Measurements from ENCODE around the gene HES7. TPM values are rescaled to one million over a fixed set of nuclear protein-coding genes. Genes with fewer than 3 reads are reported as not detected.

The HES7 gene
- polyA plus RNA-seq, 1 donor from 2014 or later, result 15.3 TPM

DNA sequence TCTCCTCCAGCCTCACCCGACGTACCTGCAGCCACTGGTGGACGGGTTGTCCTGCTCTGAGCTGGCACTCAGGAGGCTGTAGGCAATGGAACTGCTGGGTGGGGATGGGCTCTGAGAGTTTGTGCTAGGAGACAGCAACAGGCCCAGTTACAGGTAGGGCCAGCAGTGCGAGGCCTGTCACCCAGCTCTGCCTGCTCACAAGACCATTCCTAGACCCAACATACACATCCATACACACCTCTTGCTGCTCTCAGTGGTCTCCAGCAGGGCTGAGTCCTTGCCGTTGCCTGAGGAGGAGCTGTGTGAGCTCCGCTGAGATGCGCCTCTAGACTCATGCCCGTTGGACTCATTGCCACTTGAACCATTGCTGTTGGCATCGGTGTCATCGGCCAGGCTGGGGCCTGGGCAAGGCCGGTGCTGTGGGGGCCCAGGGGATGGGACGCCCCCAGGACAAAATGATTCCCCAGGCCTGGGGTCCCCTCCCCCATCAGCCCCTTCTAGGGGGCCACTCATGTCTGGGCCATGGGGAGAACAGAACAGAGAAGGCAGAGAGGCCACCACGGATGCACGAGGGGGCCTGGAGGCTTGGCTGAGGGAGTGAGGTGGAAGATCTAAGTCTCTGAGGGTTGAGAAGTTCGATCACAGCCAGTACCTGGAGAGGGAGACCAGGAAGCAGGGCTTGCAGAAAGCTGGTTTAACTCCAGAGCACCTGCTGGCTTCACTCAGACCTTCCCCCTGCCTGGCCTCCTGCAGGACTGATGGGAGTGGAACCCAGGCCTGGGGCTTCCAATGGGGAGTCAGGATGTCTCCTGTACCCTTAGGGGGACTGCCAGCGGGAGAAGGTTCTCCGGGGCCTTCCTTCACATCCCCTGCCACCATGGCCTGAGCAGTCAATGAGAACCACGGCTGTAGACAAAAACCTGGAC, 26.6 kb upstream of the HES7 start:
- no peak overlapping the region for H2AFZ ChIP-seq (ENCODE audit: low read depth, low read length)
- peak overlapping the region; percentile 95 for H3K9ac ChIP-seq (ENCODE audit: low read length)

DNA sequence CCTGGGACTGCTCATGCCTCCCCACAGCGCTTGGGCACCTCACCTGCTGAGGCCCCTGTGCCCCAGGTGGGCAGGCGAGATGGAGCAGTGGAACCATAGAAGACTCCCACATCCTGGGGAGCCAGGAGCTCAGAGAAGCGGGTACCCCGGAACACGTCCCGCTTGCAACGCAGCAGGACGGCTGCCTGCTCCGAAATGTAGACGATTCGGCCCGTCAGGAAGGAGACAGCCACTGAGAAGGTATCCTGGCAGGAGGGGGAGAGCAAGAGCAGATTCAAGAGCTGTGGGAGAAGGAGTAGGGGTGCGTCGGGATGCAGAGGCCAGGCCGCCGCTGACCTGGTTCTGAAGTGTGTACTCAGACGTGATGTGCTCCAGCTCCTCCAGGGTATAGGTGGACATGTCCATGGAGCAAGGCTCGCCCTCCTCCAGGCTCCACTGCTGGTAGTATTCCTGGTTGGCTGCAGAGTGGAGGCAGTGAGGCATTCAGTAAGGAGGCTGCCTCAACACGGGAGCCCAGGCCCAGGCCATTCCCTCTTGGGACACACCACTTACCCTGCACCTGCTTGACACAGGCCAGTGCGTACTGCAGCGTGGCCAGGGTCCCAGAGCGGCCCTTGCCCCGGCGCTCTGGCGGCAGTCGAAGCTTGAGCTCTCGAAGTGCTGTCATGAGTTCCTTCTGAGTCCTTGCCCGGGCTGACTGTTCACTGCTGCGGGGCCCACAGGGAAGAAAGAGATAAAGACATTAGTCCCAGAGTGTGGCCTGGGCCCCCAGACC, 25.7 kb upstream of the HES7 start:
- H3K4me3 ChIP-seq (ENCODE audit: low read length), result no peak overlapping the region
- H3K9me2 ChIP-seq (ENCODE audit: insufficient read depth, low read length), result no peaks in the 10 kb centered on the region
- no peak overlapping the region for H2AFZ ChIP-seq (ENCODE audit: low read depth, low read length)
- H3K9me3 ChIP-seq (ENCODE audit: low read length), result no peaks in the 10 kb centered on the region
- no peak overlapping the region for H3K9ac ChIP-seq (ENCODE audit: low read length)
- H3K4me2 ChIP-seq (ENCODE audit: low read length), result no peak overlapping the region
- no peaks in the 10 kb centered on the region for H4K20me1 ChIP-seq (ENCODE audit: insufficient read depth)
- TF ChIP-seq RAD21 (conservative IDR thresholded peaks at IDR 0.05), result no peak
- no peak for TF ChIP-seq POLR2AphosphoS5 (IDR thresholded peaks at IDR 0.05)
- TF ChIP-seq MXI1 (conservative IDR thresholded peaks at IDR 0.05; ENCODE audit: poor library complexity, severe bottlenecking), result no peak
- TF ChIP-seq EZH2 (IDR thresholded peaks at IDR 0.05; ENCODE audit: borderline replicate concordance, insufficient read depth, low read length, poor library complexity, severe bottlenecking), result no peak
- no peak for TF ChIP-seq CTCF (IDR thresholded peaks at IDR 0.05; ENCODE audit: poor library complexity, severe bottlenecking)
- TF ChIP-seq TAF1 (IDR thresholded peaks at IDR 0.05; ENCODE audit: low read depth), result no peak
- H3K79me2 ChIP-seq (replicated peaks; ENCODE audit: insufficient read depth, low read length), result no peaks in the 10 kb centered on the region
- no peak overlapping the region for H3K27ac ChIP-seq (ENCODE audit: low read length)
- no peaks in the 10 kb centered on the region for H3K27me3 ChIP-seq (ENCODE audit: insufficient read depth, low read depth, low read length)
- H3K36me3 ChIP-seq (ENCODE audit: insufficient read depth, low read length), result no peaks in the 10 kb centered on the region
- peaks cover 6% of the 10 kb centered on the region for H3F3A ChIP-seq (ENCODE audit: insufficient read depth, low read length, poor library complexity, severe bottlenecking)

More for the DNA sequence above, 26.6 kb upstream of the HES7 start:
- H3K79me2 ChIP-seq (replicated peaks; ENCODE audit: insufficient read depth, low read length), result no peaks in the 10 kb centered on the region
- H3K4me3 ChIP-seq (ENCODE audit: low read length), result peak overlapping the region; percentile 92
- peak overlapping the region; percentile 63 for H3K4me2 ChIP-seq (ENCODE audit: low read length)
- H4K20me1 ChIP-seq (ENCODE audit: insufficient read depth), result no peaks in the 10 kb centered on the region
- no peaks in the 10 kb centered on the region for H3K27me3 ChIP-seq (ENCODE audit: insufficient read depth, low read depth, low read length)
- no peaks in the 10 kb centered on the region for H3K9me3 ChIP-seq (ENCODE audit: low read length)
- no peaks in the 10 kb centered on the region for H3K9me2 ChIP-seq (ENCODE audit: insufficient read depth, low read length)
- no peaks in the 10 kb centered on the region for H3K36me3 ChIP-seq (ENCODE audit: insufficient read depth, low read length)
- TF ChIP-seq POLR2AphosphoS5 (IDR thresholded peaks at IDR 0.05) (no peak), TAF1 (IDR thresholded peaks at IDR 0.05; ENCODE audit: low read depth) (peak; percentile 35)
- peak overlapping the region; percentile 95 for H3K27ac ChIP-seq (ENCODE audit: low read length)
- peaks cover 6% of the 10 kb centered on the region for H3F3A ChIP-seq (ENCODE audit: insufficient read depth, low read length, poor library complexity, severe bottlenecking)

- H3K4me3 ChIP-seq (ENCODE audit: low read length), result no peak overlapping the region
- H3K79me2 ChIP-seq (replicated peaks; ENCODE audit: insufficient read depth, low read length), result no peaks in the 10 kb centered on the region
- H3K9me3 ChIP-seq (ENCODE audit: low read length), result no peaks in the 10 kb centered on the region
- no peaks in the 10 kb centered on the region for H3K36me3 ChIP-seq (ENCODE audit: insufficient read depth, low read length)
- H3K27me3 ChIP-seq (ENCODE audit: insufficient read depth, low read depth, low read length), result no peaks in the 10 kb centered on the region
- H4K20me1 ChIP-seq (ENCODE audit: insufficient read depth), result no peaks in the 10 kb centered on the region
- no peak overlapping the region for H3K4me2 ChIP-seq (ENCODE audit: low read length)
- TF ChIP-seq, protein P1, sequence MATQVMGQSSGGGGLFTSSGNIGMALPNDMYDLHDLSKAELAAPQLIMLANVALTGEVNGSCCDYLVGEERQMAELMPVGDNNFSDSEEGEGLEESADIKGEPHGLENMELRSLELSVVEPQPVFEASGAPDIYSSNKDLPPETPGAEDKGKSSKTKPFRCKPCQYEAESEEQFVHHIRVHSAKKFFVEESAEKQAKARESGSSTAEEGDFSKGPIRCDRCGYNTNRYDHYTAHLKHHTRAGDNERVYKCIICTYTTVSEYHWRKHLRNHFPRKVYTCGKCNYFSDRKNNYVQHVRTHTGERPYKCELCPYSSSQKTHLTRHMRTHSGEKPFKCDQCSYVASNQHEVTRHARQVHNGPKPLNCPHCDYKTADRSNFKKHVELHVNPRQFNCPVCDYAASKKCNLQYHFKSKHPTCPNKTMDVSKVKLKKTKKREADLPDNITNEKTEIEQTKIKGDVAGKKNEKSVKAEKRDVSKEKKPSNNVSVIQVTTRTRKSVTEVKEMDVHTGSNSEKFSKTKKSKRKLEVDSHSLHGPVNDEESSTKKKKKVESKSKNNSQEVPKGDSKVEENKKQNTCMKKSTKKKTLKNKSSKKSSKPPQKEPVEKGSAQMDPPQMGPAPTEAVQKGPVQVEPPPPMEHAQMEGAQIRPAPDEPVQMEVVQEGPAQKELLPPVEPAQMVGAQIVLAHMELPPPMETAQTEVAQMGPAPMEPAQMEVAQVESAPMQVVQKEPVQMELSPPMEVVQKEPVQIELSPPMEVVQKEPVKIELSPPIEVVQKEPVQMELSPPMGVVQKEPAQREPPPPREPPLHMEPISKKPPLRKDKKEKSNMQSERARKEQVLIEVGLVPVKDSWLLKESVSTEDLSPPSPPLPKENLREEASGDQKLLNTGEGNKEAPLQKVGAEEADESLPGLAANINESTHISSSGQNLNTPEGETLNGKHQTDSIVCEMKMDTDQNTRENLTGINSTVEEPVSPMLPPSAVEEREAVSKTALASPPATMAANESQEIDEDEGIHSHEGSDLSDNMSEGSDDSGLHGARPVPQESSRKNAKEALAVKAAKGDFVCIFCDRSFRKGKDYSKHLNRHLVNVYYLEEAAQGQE (IDR thresholded peaks at IDR 0.05; ENCODE audit: borderline replicate concordance), result no peak
- TF ChIP-seq EZH2 (IDR thresholded peaks at IDR 0.05; ENCODE audit: borderline replicate concordance, insufficient read depth, low read length, poor library complexity, severe bottlenecking) (no peak), MXI1 (conservative IDR thresholded peaks at IDR 0.05; ENCODE audit: poor library complexity, severe bottlenecking) (no peak), POLR2AphosphoS5 (IDR thresholded peaks at IDR 0.05) (no peak), TAF1 (IDR thresholded peaks at IDR 0.05; ENCODE audit: low read depth) (no peak), CTCF (IDR thresholded peaks at IDR 0.05; ENCODE audit: poor library complexity, severe bottlenecking) (no peak), EP300 (conservative IDR thresholded peaks at IDR 0.05; ENCODE audit: poor library complexity, severe bottlenecking) (no peak), RAD21 (conservative IDR thresholded peaks at IDR 0.05) (no peak)
- H3K9ac ChIP-seq (ENCODE audit: low read length), result no peak overlapping the region
- H2AFZ ChIP-seq (ENCODE audit: low read depth, low read length), result no peak overlapping the region
- H3K9me2 ChIP-seq (ENCODE audit: insufficient read depth, low read length), result no peaks in the 10 kb centered on the region
- H3K27ac ChIP-seq (ENCODE audit: low read length), result no peak overlapping the region
- peaks cover 6% of the 10 kb centered on the region for H3F3A ChIP-seq (ENCODE audit: insufficient read depth, low read length, poor library complexity, severe bottlenecking)
These were observed 24.7 kb upstream of the HES7 start for GRCh38 chr17:8148560-8148959.

All from neural cell (in vitro differentiated cells).